GM20000 (cell line): Measurements from ENCODE around the gene ABLIM2.

Experiments
- DNase-seq: peaks from one replicate; pipeline ENCODE4 v3.0.0; 2012; ENCODE audit warnings: low spot score
- CTCF ChIP-seq: IDR thresholded peaks from 2 replicates; pipeline ENCODE4 v1.5.1; 2012; ENCODE audit warnings: mild to moderate bottlenecking, control low read depth; ENCODE audit errors: extremely low read depth, missing control alignments

ABLIM2 gene

GRCh38 chr4:8071766-8072165 is 86.8 kb downstream of the ABLIM2 start:
- no peak for TF ChIP-seq CTCF
- DNase-seq: no peak

- DNase-seq: no peak
- no peak for TF ChIP-seq CTCF
Measured at GRCh38 chr4:8070736-8071718, 87.6 kb downstream of the ABLIM2 start.

- no peak for TF ChIP-seq CTCF
- DNase-seq: no peak
Measured at GRCh38 chr4:8069102-8069752, 89.4 kb downstream of the ABLIM2 start.

GRCh38 chr4:8067945-8068896 is 90.4 kb downstream of the ABLIM2 start:
- no peak for TF ChIP-seq CTCF
- DNase-seq: no peak

- TF ChIP-seq CTCF: no peak
- DNase-seq: no peak
Measured at GRCh38 chr4:8067274-8067936, 91.2 kb downstream of the ABLIM2 start.

GRCh38 chr4:8066336-8066931 is 92.2 kb downstream of the ABLIM2 start:
- TF ChIP-seq CTCF: no peak
- no peak for DNase-seq
